ENCODE results near the gene RPS25.
"Not testable (repeated sequence)": the region's sequence is repeated elsewhere in the genome, so short reads cannot be mapped to it uniquely, and the experiment has no call there.

GRCh38 chr11:118969508-118969907, 48.6 kb downstream of the RPS25 start:
- TF ChIP-seq CTCF (conservative IDR thresholded peaks at IDR 0.05; ENCODE audit: low read length); EZH2phosphoT487 (IDR thresholded peaks at IDR 0.05; ENCODE audit: borderline replicate concordance, low read depth, low read length): not testable (repeated sequence)

All from OCI-LY7 (cell line).